ENCODE measurements around the gene GPR176.

GRCh38 chr15:39931615-39932014 is 11.5 kb upstream of the GPR176 start:
- TF ChIP-seq CTCF (IDR thresholded peaks at IDR 0.05) (no peak), POLR2A (IDR thresholded peaks at IDR 0.05) (no peak)
